Measurements from ENCODE around the gene TRAPPC2. TPM values are rescaled to one million over a fixed set of nuclear protein-coding genes. Genes with fewer than 3 reads are reported as not detected.

Gene TRAPPC2
- total RNA-seq, 1 experiment from 2014 or later, result 11.9 TPM

- no peak overlapping the region for H2AFZ ChIP-seq (ENCODE audit: low read depth, low read length, poor library complexity, severe bottlenecking)
- no peak for DNase-seq (ENCODE audit: low read depth, low spot score)
- ChIA-PET RAD21 (ENCODE audit: low non-redundant PET in 1 of 2, low total read pairs in 2 of 2, uncharacterized antibody in 2 of 2, unreplicated experiment in 2 of 2) (no interaction called here), CTCF (no interaction called here), POLR2A (no interaction called here)
- no peaks in the 10 kb centered on the region for H3K27me3 ChIP-seq (ENCODE audit: insufficient read depth, low read length)
- no peaks in the 10 kb centered on the region for H4K20me1 ChIP-seq (ENCODE audit: insufficient read depth)
- intact Hi-C loops (cut with micrococcal nuclease), result no loop called here
- H3K27ac ChIP-seq (ENCODE audit: low read depth, low read length), result no peak overlapping the region
- ATAC-seq, result no peak
- H3K4me3 ChIP-seq (replicated peaks in 1 of 2; ENCODE audit: low read depth in 1 of 2, low read length in 2 of 2), result no peak overlapping the region
- no peaks in the 10 kb centered on the region for H3K9me3 ChIP-seq (ENCODE audit: control insufficient read depth in 1 of 2, insufficient read depth in 1 of 2, low read depth in 1 of 2, low read length in 2 of 2)
- no peak overlapping the region for H3K4me2 ChIP-seq (ENCODE audit: low read length)
- H3K4me1 ChIP-seq (ENCODE audit: control insufficient read depth in 1 of 2, insufficient read depth in 2 of 2, low read length in 2 of 2), result no peaks in the 10 kb centered on the region
- TF ChIP-seq JUND (IDR thresholded peaks at IDR 0.05) (no peak), CEBPB (IDR thresholded peaks at IDR 0.05; ENCODE audit: low read depth) (no peak), SIN3A (IDR thresholded peaks at IDR 0.05; ENCODE audit: low read depth) (no peak), POLR2AphosphoS5 (IDR thresholded peaks at IDR 0.05; ENCODE audit: low read depth, low read length) (no peak), EZH2 (IDR thresholded peaks at IDR 0.05) (no peak), POLR2A (IDR thresholded peaks at IDR 0.05; ENCODE audit: borderline replicate concordance, extremely low read depth, insufficient read depth, insufficient read length) (no peak)
- TF ChIP-seq, protein P1, sequence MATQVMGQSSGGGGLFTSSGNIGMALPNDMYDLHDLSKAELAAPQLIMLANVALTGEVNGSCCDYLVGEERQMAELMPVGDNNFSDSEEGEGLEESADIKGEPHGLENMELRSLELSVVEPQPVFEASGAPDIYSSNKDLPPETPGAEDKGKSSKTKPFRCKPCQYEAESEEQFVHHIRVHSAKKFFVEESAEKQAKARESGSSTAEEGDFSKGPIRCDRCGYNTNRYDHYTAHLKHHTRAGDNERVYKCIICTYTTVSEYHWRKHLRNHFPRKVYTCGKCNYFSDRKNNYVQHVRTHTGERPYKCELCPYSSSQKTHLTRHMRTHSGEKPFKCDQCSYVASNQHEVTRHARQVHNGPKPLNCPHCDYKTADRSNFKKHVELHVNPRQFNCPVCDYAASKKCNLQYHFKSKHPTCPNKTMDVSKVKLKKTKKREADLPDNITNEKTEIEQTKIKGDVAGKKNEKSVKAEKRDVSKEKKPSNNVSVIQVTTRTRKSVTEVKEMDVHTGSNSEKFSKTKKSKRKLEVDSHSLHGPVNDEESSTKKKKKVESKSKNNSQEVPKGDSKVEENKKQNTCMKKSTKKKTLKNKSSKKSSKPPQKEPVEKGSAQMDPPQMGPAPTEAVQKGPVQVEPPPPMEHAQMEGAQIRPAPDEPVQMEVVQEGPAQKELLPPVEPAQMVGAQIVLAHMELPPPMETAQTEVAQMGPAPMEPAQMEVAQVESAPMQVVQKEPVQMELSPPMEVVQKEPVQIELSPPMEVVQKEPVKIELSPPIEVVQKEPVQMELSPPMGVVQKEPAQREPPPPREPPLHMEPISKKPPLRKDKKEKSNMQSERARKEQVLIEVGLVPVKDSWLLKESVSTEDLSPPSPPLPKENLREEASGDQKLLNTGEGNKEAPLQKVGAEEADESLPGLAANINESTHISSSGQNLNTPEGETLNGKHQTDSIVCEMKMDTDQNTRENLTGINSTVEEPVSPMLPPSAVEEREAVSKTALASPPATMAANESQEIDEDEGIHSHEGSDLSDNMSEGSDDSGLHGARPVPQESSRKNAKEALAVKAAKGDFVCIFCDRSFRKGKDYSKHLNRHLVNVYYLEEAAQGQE (IDR thresholded peaks at IDR 0.05; ENCODE audit: low read depth), result no peak
- H3K36me3 ChIP-seq (ENCODE audit: control insufficient read depth in 1 of 2, insufficient read depth in 2 of 2, low read length in 2 of 2), result peaks cover 0 to 11% of the 10 kb centered on the region in 2 experiments; a peak in 2 of 4 replicates
- no peaks in the 10 kb centered on the region for H3K79me2 ChIP-seq (ENCODE audit: insufficient read depth, low read length)
- H3K9me2 ChIP-seq (ENCODE audit: insufficient read depth), result no peaks in the 10 kb centered on the region
- BruUV-seq (replicated peaks), result no TSS peak
- H3K9ac ChIP-seq (ENCODE audit: low read length), result no peak overlapping the region
Observed at GRCh38 chrX:13754765-13755164, 20.3 kb upstream of the TRAPPC2 start.

DNA sequence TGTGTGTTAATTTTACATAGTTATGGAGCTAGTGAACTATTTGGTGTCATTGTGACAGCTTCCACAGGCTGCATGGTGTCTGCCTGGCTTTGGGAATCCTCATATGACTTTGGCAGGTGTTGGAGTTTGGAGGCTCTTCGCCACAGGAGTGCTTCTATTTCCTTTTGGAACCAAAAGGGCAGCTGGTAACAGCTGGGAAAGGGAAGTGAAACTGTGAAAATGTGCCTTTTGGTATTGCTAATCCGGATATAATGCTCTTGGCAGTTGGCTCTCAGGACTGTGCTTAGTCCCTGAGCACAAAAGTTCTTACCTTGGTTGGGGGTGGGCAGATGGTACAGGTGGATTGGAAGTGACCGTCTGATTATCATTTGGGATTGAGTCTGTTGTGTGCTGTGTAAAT, 18.2 kb upstream of the TRAPPC2 start:
- no peak overlapping the region for H3K27ac ChIP-seq (ENCODE audit: low read depth, low read length)
- no peak overlapping the region for H3K4me3 ChIP-seq (replicated peaks in 1 of 2; ENCODE audit: low read depth in 1 of 2, low read length in 2 of 2)
- H3K4me1 ChIP-seq (ENCODE audit: control insufficient read depth in 1 of 2, insufficient read depth in 2 of 2, low read length in 2 of 2), result no peaks in the 10 kb centered on the region
- no TSS peak for BruUV-seq (replicated peaks)
- no peaks in the 10 kb centered on the region for H3K9me3 ChIP-seq (ENCODE audit: control insufficient read depth in 1 of 2, insufficient read depth in 1 of 2, low read depth in 1 of 2, low read length in 2 of 2)
- RAD21 ChIA-PET (ENCODE audit: low non-redundant PET in 1 of 2, low total read pairs in 2 of 2, uncharacterized antibody in 2 of 2, unreplicated experiment in 2 of 2), result no interaction called here
- DNase-seq (ENCODE audit: low read depth, low spot score) (no peak), ATAC-seq (no peak)
- no peak overlapping the region for H2AFZ ChIP-seq (ENCODE audit: low read depth, low read length, poor library complexity, severe bottlenecking)
- no peaks in the 10 kb centered on the region for H3K9me2 ChIP-seq (ENCODE audit: insufficient read depth)
- no peak overlapping the region for H3K4me2 ChIP-seq (ENCODE audit: low read length)
- intact Hi-C loops (cut with micrococcal nuclease), result no loop called here
- no peaks in the 10 kb centered on the region for H3K27me3 ChIP-seq (ENCODE audit: insufficient read depth, low read length)
- POLR2A ChIA-PET, result no interaction called here
- peaks cover 0 to 7% of the 10 kb centered on the region in 2 experiments; a peak in 2 of 4 replicates for H3K36me3 ChIP-seq (ENCODE audit: control insufficient read depth in 1 of 2, insufficient read depth in 2 of 2, low read length in 2 of 2)
- H3K9ac ChIP-seq (ENCODE audit: low read length), result no peak overlapping the region
- H4K20me1 ChIP-seq (ENCODE audit: insufficient read depth), result no peaks in the 10 kb centered on the region
- H3K79me2 ChIP-seq (ENCODE audit: insufficient read depth, low read length), result no peaks in the 10 kb centered on the region
- CTCF ChIA-PET, result no interaction called here
- TF ChIP-seq ELF1 (IDR thresholded peaks at IDR 0.05; ENCODE audit: borderline replicate concordance, low read depth) (no peak), SP1 (IDR thresholded peaks at IDR 0.05; ENCODE audit: low read depth) (no peak), SIN3A (IDR thresholded peaks at IDR 0.05; ENCODE audit: low read depth) (no peak), RAD21 (IDR thresholded peaks at IDR 0.05; ENCODE audit: low read depth) (no peak), EZH2 (IDR thresholded peaks at IDR 0.05) (no peak), JUND (IDR thresholded peaks at IDR 0.05) (no peak), FOSL1 (IDR thresholded peaks at IDR 0.05; ENCODE audit: low read depth) (no peak), POLR2AphosphoS5 (IDR thresholded peaks at IDR 0.05; ENCODE audit: low read depth, low read length) (no peak), CEBPB (IDR thresholded peaks at IDR 0.05; ENCODE audit: low read depth) (no peak), POLR2A (IDR thresholded peaks at IDR 0.05; ENCODE audit: borderline replicate concordance, extremely low read depth, insufficient read depth, insufficient read length) (no peak), MAX (IDR thresholded peaks at IDR 0.05) (no peak), EGR1 (IDR thresholded peaks at IDR 0.05; ENCODE audit: low read depth) (no peak)
- TF ChIP-seq, protein P1 (IDR thresholded peaks at IDR 0.05; ENCODE audit: low read depth), result no peak
